Central memory CD8-positive, alpha-beta T cell (primary cell): ENCODE measurements around the gene BIRC7.

Source experiments
- ATAC-seq: fragments of 150-1000 bp; cut with Tn5 transposase; replicated peaks from 2 replicates; pipeline ENCODE4 v1.10.0; 2022; ENCODE audit warnings: mild to moderate bottlenecking, moderate FRiP score, moderate number of reproducible peaks; ENCODE audit not compliant: poor library complexity, severe bottlenecking; ENCODE audit errors: extremely low read depth
- DNase-seq, 2 donors: peaks; one replicate each; pipeline ENCODE4 v3.0.0; 2021; ENCODE audit warnings: low spot score in 2 of 2
- H3K27ac Mint-ChIP-seq: one replicate; pipeline ENCODE4 v1.8.0; 2022; ENCODE audit warnings: low read depth, mild to moderate bottlenecking, moderate library complexity, mixed read lengths
- H3K27me3 Mint-ChIP-seq: one replicate; pipeline ENCODE4 v1.8.0; 2022; ENCODE audit warnings: mixed read lengths
- H3K36me3 Mint-ChIP-seq: one replicate; pipeline ENCODE4 v1.8.0; 2022; ENCODE audit warnings: mild to moderate bottlenecking, moderate library complexity, mixed read lengths; ENCODE audit not compliant: insufficient read depth
- H3K4me1 Mint-ChIP-seq: one replicate; pipeline ENCODE4 v1.8.0; 2022; ENCODE audit warnings: mixed read lengths
- H3K4me3 Mint-ChIP-seq: one replicate; pipeline ENCODE4 v1.8.0; 2022; ENCODE audit warnings: mild to moderate bottlenecking, moderate library complexity, mixed read lengths
- H3K9me3 Mint-ChIP-seq: one replicate; pipeline ENCODE4 v1.8.0; 2022; ENCODE audit warnings: mixed read lengths

Gene BIRC7

GRCh38 chr20:63194007-63194796 lies 41.5 kb upstream of the BIRC7 start:
- no peak overlapping the region for H3K27ac Mint-ChIP-seq
- peaks cover 5% of the 10 kb centered on the region for H3K4me1 Mint-ChIP-seq
- no peaks in the 10 kb centered on the region for H3K9me3 Mint-ChIP-seq
- no peaks in the 10 kb centered on the region for H3K27me3 Mint-ChIP-seq
- H3K4me3 Mint-ChIP-seq = no peak overlapping the region
- H3K36me3 Mint-ChIP-seq = peaks cover 21% of the 10 kb centered on the region
- no peak for DNase-seq
- ATAC-seq = no peak

GRCh38 chr20:63194797-63195173 lies 40.9 kb upstream of the BIRC7 start:
- DNase-seq (no peak), ATAC-seq (no peak)
- no peaks in the 10 kb centered on the region for H3K27me3 Mint-ChIP-seq
- H3K4me1 Mint-ChIP-seq = peaks cover 5% of the 10 kb centered on the region
- H3K36me3 Mint-ChIP-seq = peaks cover 23% of the 10 kb centered on the region
- no peak overlapping the region for H3K4me3 Mint-ChIP-seq
- no peaks in the 10 kb centered on the region for H3K9me3 Mint-ChIP-seq
- H3K27ac Mint-ChIP-seq = no peak overlapping the region

GRCh38 chr20:63196768-63197470 lies 38.8 kb upstream of the BIRC7 start:
- Mint-ChIP-seq H3K4me1 (peaks cover 5% of the 10 kb centered on the region), H3K36me3 (peaks cover 32% of the 10 kb centered on the region), H3K9me3 (no peaks in the 10 kb centered on the region), H3K4me3 (no peak overlapping the region), H3K27me3 (no peaks in the 10 kb centered on the region), H3K27ac (peak overlapping the region; percentile 55)
- DNase-seq = no peak
- no peak for ATAC-seq

- Mint-ChIP-seq H3K27ac (peak overlapping the region; percentile 55), H3K27me3 (no peaks in the 10 kb centered on the region), H3K4me3 (no peak overlapping the region), H3K9me3 (no peaks in the 10 kb centered on the region), H3K36me3 (peaks cover 40% of the 10 kb centered on the region), H3K4me1 (peaks cover 5% of the 10 kb centered on the region)
- DNase-seq (no peak), ATAC-seq (no peak)
These were observed 37.1 kb upstream of the BIRC7 start for GRCh38 chr20:63198606-63199005.

GRCh38 chr20:63202021-63202420 lies 33.7 kb upstream of the BIRC7 start:
- Mint-ChIP-seq H3K4me3 (no peak overlapping the region), H3K9me3 (no peaks in the 10 kb centered on the region), H3K27me3 (no peaks in the 10 kb centered on the region), H3K27ac (no peak overlapping the region), H3K4me1 (peaks cover 13% of the 10 kb centered on the region), H3K36me3 (peaks cover 42% of the 10 kb centered on the region)
- ATAC-seq (no peak), DNase-seq (no peak)

GRCh38 chr20:63202811-63203526 lies 32.7 kb upstream of the BIRC7 start:
- no peaks in the 10 kb centered on the region for H3K27me3 Mint-ChIP-seq
- no peak overlapping the region for H3K4me3 Mint-ChIP-seq
- H3K36me3 Mint-ChIP-seq = peaks cover 50% of the 10 kb centered on the region
- H3K9me3 Mint-ChIP-seq = no peaks in the 10 kb centered on the region
- ATAC-seq (no peak), DNase-seq (no peak)
- H3K4me1 Mint-ChIP-seq = peaks cover 14% of the 10 kb centered on the region
- H3K27ac Mint-ChIP-seq = no peak overlapping the region

GRCh38 chr20:63204362-63204761 lies 31.3 kb upstream of the BIRC7 start:
- no peak for DNase-seq
- no peak for ATAC-seq
- Mint-ChIP-seq H3K27me3 (no peaks in the 10 kb centered on the region), H3K36me3 (peaks cover 49% of the 10 kb centered on the region), H3K4me1 (peaks cover 21% of the 10 kb centered on the region), H3K4me3 (no peak overlapping the region), H3K27ac (no peak overlapping the region), H3K9me3 (no peaks in the 10 kb centered on the region)

- no peak overlapping the region for H3K27ac Mint-ChIP-seq
- no peak overlapping the region for H3K4me3 Mint-ChIP-seq
- peaks cover 31% of the 10 kb centered on the region for H3K4me1 Mint-ChIP-seq
- peaks cover 53% of the 10 kb centered on the region for H3K36me3 Mint-ChIP-seq
- no peaks in the 10 kb centered on the region for H3K9me3 Mint-ChIP-seq
- no peaks in the 10 kb centered on the region for H3K27me3 Mint-ChIP-seq
- ATAC-seq (no peak), DNase-seq (no peak)
These were observed 29.8 kb upstream of the BIRC7 start for GRCh38 chr20:63205896-63206295.

- DNase-seq (no peak), ATAC-seq (no peak)
- Mint-ChIP-seq H3K27me3 (no peaks in the 10 kb centered on the region), H3K9me3 (no peaks in the 10 kb centered on the region), H3K27ac (peak overlapping the region; percentile 49), H3K4me3 (no peak overlapping the region), H3K36me3 (peaks cover 52% of the 10 kb centered on the region), H3K4me1 (peaks cover 38% of the 10 kb centered on the region)
These were observed 28.8 kb upstream of the BIRC7 start for GRCh38 chr20:63206878-63207277.

GRCh38 chr20:63208346-63208909 lies 27.3 kb upstream of the BIRC7 start:
- Mint-ChIP-seq H3K4me1 (peaks cover 54% of the 10 kb centered on the region), H3K4me3 (no peak overlapping the region), H3K36me3 (peaks cover 55% of the 10 kb centered on the region), H3K27ac (peak overlapping the region; percentile 35), H3K9me3 (no peaks in the 10 kb centered on the region), H3K27me3 (no peaks in the 10 kb centered on the region)
- DNase-seq (no peak), ATAC-seq (no peak)

GRCh38 chr20:63210011-63210605 lies 25.6 kb upstream of the BIRC7 start:
- no peak overlapping the region for H3K4me3 Mint-ChIP-seq
- ATAC-seq (no peak), DNase-seq (no peak)
- no peak overlapping the region for H3K27ac Mint-ChIP-seq
- H3K4me1 Mint-ChIP-seq = peaks cover 71% of the 10 kb centered on the region
- no peaks in the 10 kb centered on the region for H3K9me3 Mint-ChIP-seq
- peaks cover 49% of the 10 kb centered on the region for H3K36me3 Mint-ChIP-seq
- no peaks in the 10 kb centered on the region for H3K27me3 Mint-ChIP-seq

- Mint-ChIP-seq H3K4me3 (peak overlapping the region; percentile 25), H3K9me3 (no peaks in the 10 kb centered on the region), H3K27ac (peak overlapping the region; percentile 81), H3K36me3 (peaks cover 36% of the 10 kb centered on the region), H3K27me3 (no peaks in the 10 kb centered on the region), H3K4me1 (peaks cover 67% of the 10 kb centered on the region)
- ATAC-seq = no peak
- DNase-seq = no peak
These were observed 23.3 kb upstream of the BIRC7 start for GRCh38 chr20:63212393-63212730.
